HG03469 (cell line): Measurements from ENCODE around the gene IL22RA1.
A peak's percentile ranks its signal among the peaks of the same experiment; 100 is the strongest.

Experiments
- ATAC-seq: cut with Tn5 transposase; IDR thresholded peaks from one replicate; pipeline ENCODE4 v1.9.1; 2021; ENCODE audit warnings: mild to moderate bottlenecking, moderate library complexity, moderate number of reproducible peaks; ENCODE audit not compliant: unreplicated experiment

Gene IL22RA1

GRCh38 chr1:24142546-24143534, at the start of gene IL22RA1:
IL22RA1 (minus strand) TSS chr1:24143140; CDS start chr1:24143082, 58 bp downstream.
- no peak for ATAC-seq

- no peak for ATAC-seq
Observed at GRCh38 chr1:24191860-24192259, 48.9 kb upstream of the IL22RA1 start.

- peak; percentile 28 for ATAC-seq
Observed at GRCh38 chr1:24190983-24191461, 48.1 kb upstream of the IL22RA1 start.

GRCh38 chr1:24189528-24189927, 46.6 kb upstream of the IL22RA1 start:
- peak; percentile 17 for ATAC-seq

GRCh38 chr1:24186993-24187790, 44.3 kb upstream of the IL22RA1 start, which contains the start of gene IFNLR1:
IFNLR1 (minus strand) TSS chr1:24187289; CDS start chr1:24187248, 41 bp downstream.
- ATAC-seq = no peak

GRCh38 chr1:24186711-24186992, 43.7 kb upstream of the IL22RA1 start:
- ATAC-seq = no peak

GRCh38 chr1:24186031-24186710, 43.2 kb upstream of the IL22RA1 start:
- ATAC-seq = no peak

- no peak for ATAC-seq
Observed at GRCh38 chr1:24185076-24185475, 42.1 kb upstream of the IL22RA1 start.

- no peak for ATAC-seq
Observed at GRCh38 chr1:24182061-24182460, 39.1 kb upstream of the IL22RA1 start.

- ATAC-seq = no peak
Observed at GRCh38 chr1:24181619-24182018, 38.7 kb upstream of the IL22RA1 start.

GRCh38 chr1:24180676-24181075, 37.7 kb upstream of the IL22RA1 start:
- ATAC-seq = no peak

- ATAC-seq = no peak
Observed at GRCh38 chr1:24179251-24179840, 36.4 kb upstream of the IL22RA1 start.

- no peak for ATAC-seq
Observed at GRCh38 chr1:24178407-24178806, 35.5 kb upstream of the IL22RA1 start.

GRCh38 chr1:24177161-24177560, 34.2 kb upstream of the IL22RA1 start:
- no peak for ATAC-seq

- ATAC-seq = no peak
Observed at GRCh38 chr1:24175033-24175755, 32.3 kb upstream of the IL22RA1 start.

- no peak for ATAC-seq
Observed at GRCh38 chr1:24173638-24174575, 31.0 kb upstream of the IL22RA1 start.

- no peak for ATAC-seq
Observed at GRCh38 chr1:24172598-24172997, 29.7 kb upstream of the IL22RA1 start.

- ATAC-seq = no peak
Observed at GRCh38 chr1:24169286-24169685, 26.3 kb upstream of the IL22RA1 start.

GRCh38 chr1:24168245-24168644, 25.3 kb upstream of the IL22RA1 start:
- no peak for ATAC-seq
